GM12872 (cell line): ENCODE data around the gene CCM2.

Experiments
- CTCF ChIP-seq: IDR thresholded peaks from 3 replicates; pipeline ENCODE4 v1.5.1; 2011; ENCODE audit warnings: low read depth, mild to moderate bottlenecking, low read length, moderate library complexity; ENCODE audit not compliant: insufficient read depth

Gene CCM2

GRCh38 chr7:44980393-44981034, 19.5 kb upstream of the CCM2 start:
- no peak for TF ChIP-seq CTCF

- TF ChIP-seq CTCF: no peak
Observed at GRCh38 chr7:44981035-44981706, 18.8 kb upstream of the CCM2 start.

DNA sequence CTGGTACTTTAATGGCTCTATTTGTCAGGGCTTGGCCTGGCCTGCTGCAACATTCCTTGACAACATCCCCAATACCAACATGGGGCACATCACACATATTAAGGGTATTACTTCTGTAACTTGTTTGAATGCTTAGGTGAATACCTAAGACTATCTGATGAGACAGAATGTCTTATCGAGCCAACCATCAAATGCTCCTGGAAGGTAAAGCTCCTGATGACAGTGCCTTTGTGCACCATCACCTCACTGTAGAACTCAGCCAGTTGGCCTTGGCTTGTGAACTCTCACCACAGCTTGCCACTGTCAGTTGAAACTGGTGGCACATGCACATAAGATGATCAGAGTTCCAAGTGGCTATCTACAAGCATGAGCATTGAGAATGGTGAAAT, 17.5 kb upstream of the CCM2 start:
- TF ChIP-seq CTCF: no peak

- TF ChIP-seq CTCF: no peak
Observed at GRCh38 chr7:44982970-44983369, 17.0 kb upstream of the CCM2 start.

GRCh38 chr7:44983742-44984477, 16.1 kb upstream of the CCM2 start:
- TF ChIP-seq CTCF: no peak

DNA sequence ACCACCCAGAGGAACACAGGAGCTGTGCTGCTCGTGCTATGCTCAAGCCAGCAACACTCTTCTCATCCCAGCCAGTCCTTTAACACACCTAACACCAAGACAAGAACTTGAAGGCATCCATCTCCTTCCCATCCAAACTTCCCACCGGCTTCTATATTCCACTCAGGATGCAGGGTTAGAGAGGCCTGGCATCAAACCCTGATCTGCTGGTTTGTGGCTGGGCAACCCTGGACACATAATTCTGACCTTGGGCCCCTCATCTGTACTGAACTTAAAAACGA, 15.6 kb upstream of the CCM2 start:
- no peak for TF ChIP-seq CTCF

DNA sequence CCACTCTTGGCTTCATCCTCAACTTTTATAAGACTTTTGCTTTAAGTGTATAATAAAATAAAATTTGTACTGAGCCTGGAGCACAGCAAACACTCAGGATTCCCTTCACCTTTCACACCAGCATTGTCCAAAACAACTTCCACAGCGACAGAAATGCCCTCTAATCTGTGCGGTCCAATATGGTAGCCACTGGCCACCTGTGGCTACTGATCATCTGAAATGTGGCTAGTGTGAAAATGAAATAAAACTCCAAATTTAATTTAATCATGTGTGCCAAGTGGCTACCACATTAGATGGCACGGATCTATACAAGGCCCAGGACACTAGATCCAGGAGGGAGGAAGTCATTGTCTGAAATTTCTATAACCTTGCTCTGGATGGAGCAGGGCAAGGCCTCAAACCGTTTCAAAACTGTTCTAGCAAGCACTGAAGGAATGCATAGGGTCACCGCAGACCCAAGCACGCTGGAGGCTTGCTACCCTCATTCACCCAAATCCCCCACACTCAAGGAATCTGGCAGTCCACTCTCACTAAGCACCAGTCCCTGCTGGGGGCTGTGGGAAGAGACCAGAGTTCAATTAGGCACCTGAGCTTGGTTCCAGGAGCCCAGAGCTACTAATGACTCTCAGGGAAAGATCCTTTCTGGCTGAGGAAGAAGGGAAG, 14.8 kb upstream of the CCM2 start:
- TF ChIP-seq CTCF: no peak
